Fibroblast of skin of left quadriceps (primary cell): ENCODE data around the gene ID2.

ENCODE experiments used
- DNase-seq, 2 experiments: peaks; one replicate each; pipeline ENCODE4 v3.0.0-alpha.2; 2013; ENCODE audit warnings: low read depth in 2 of 2

Gene ID2

DNA sequence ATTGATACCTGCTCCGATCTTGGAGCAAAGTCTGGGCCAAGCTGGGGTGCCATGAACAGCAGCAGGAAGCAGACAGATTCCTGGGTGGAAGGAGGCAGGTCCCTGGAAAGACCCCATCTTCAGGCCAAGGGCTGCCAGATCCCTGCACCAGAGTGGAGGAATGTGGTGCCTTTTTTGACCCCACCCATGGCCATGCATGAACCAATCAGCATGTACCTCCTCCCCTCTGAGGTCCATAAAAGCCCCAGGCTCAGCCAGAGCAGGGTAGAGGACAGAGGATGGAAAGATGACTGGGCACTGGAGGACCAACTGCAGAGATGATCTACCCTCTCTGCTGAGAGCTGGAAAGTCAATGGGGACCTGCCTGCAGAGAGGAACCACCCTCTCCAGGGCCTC is 34.4 kb upstream of the ID2 start:
- DNase-seq: no peak

DNA sequence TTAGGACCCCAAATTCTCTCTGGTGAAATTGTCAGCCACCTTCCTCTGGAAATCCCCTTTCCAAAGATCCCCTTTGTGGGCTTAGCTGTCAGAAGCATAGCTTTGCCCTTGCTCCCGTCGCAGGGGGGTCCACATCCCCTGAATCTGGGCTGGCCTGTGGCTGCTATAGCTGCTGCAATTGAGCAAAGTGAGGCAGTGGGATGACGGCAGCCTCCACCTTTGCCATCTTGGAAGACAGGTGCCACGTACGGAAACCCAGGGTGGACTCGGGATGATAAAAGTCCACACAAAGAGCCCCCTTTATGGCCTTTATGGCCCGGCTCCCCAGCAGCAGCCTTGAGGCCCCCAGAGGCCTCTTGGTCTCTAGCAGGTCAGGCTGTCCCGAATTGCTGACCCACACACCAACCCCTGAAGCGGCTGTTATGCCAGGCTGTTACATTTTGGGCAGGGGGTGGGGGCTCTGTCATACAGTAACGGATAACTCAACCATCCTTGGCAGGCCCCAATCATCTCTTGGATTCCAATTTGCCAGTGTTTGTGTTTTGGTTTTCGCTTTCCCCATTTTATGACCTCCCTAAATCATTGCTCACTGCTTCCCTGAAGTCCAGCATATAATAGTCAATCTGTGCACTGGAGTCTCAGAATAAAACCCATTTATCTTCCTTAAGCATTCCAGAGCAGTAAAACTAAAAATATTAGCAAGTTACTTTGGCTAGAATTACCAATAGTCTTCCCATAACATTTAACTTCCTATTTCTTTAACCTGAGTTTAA is 33.2 kb upstream of the ID2 start:
- no peak for DNase-seq

DNA sequence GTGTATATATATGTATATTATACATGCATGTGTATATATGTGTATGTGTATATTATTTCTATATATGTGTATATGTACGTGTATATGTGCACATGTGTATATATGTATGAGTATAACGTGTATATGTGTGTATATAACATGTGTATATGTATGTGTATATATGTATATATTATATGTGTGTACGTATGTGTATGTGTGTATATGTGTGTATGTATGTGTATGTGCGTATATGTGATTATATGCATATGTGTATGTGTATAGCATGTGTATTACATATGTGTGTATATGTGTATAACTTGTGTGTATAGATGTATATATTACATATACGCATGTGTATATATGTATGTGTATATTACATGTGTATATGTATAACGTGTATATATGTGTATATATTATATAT is 32.1 kb upstream of the ID2 start:
- no peak for DNase-seq

DNA sequence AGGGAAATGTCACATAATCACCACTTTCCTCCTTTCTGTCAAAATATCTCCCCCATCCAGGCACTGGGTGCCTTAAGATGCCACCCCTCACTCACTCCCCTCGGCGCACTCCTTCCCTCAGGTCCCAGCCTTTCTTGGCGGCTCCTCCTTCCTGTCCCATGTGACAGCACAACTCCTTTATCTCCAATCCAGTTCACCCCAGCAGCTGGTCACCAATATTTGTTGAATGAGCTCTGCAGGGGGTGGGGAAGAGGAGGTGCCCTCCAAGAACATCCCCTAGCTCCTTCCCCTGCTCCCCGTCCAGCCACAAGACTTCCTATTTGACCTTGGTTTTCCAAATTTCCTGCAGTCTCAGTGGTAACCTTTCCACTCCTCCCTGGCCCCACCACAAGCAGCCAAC is 31.6 kb upstream of the ID2 start:
- no peak for DNase-seq

DNA sequence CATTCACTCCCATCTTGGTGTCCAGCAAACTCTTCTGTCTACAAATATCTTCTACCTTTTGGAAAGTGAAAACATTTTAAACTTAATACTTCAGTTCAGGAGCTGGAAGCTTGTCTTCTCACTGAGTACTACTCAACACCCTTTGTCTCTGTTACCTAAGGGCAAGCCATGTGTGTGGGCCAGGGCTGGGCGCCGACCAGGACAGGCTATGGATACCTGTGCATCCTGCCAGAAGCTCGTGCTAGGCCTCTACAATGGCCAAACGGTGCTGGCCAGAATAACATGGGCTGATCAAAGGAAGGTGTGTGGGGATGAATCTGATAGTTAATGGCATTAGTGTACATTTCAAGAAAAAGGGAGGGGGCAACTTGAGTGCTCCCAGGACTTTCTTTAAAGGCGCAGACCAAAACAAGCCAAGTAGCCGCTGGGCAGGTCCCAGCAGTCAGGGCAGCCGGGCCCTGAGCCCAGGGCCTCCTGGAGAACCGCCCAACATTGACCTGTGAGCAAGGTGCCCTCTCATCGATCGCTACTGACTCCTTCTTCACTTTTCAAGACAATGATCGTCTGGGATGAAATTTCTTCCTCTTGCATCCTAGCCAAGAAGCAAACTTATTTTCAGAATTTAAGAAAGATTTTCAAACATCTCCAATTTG is 29.0 kb upstream of the ID2 start:
- no peak for DNase-seq

DNA sequence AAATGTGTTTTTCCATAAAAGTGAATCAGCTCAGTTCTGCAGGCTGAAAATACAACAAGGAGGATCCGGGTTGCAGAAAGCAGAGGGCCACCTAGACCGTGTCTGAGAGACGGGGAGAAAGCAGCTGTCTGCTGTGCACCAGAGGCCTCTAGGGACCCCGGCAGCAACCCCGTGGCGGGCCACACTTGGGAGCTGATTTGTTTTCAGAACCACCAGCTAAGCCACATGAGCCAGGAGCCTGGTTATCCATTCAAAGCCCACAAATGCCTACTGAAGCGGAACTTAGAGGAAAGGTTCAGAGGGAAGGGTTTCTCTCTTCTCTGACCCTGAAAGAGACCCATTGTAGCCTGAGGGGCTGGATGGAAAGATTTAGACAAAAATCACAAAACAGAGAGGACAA is 28.4 kb upstream of the ID2 start:
- DNase-seq: no peak

DNA sequence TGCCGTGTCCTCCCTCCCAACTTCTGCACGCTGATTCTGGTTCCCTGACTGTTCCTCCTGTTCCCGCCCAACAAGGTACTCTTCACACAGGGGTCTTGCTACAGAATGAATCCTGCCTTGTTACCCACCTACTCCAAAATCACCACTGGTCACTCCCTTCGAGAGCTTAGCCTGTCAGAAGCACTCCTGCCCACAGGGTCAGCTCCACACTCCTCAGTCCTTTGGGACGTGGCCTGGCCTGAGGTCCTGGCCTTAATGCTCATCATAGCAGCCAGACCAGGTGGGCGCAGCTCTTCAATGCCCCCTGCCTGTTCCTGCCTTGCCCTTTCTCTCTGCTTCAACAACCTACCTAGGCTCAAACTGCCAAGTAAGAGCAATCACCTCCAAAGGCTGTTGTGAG is 27.8 kb upstream of the ID2 start:
- DNase-seq: no peak

DNA sequence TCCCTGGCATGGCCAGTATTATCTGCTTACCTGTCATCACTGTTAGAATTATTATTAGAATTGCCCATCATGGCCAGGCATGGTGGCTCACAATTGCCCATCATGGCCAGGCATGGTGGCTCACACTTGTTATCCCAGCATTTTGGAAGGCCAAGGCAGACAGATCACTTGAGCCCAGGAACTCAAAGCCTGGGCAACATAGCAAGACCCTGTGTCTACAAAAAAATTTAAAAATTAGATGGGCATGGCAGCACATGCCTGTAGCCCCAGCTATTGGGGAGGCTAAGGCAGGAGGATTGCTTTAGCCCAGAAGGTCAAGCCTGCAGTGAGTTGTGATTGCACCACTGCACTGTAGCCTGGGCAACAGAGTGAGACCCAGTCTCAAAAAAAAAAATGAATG is 27.4 kb upstream of the ID2 start:
- DNase-seq: no peak

DNA sequence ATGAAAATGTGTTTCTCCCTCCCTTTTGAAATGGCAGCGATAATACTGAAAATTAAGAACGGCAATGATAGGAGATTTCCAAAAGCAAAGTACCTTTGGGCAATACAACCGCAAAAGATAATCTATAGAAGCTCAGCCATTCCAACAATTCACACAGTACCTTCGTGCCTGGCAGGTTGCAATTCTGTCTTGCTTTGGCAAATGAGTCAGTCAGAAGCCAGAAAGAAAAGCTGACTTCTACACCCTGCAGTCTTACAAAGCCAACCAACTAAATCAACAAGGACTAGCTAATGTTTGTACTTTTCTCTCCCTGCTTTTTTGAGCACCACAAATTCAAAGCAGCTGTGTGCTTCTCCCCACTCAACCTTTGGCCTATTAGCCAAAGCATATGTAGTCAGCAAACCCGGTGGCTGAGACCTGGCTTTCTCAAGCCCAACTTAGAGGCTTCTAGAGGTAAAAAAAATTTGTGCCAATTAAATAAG is 25.7 kb upstream of the ID2 start:
- DNase-seq: peak in 1 of 2 experiments; percentile 61

DNA sequence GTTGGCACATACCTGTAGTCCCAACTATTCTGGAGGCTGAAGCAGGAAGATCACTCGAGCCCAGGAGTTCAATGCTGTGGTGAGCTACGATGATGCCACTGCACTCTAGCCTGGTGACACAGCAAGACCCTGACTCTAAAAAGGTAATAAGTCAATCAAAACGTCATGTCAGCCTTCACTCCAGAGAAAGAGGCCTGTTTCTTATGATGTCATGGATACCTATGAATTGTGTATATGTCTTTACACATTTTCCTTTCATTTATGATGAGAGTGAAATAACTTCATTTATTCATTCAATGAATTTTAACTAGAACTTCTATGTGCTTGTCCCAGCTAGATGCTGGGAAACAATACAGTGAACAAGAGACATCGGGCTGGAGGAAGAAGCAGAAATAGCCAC is 25.0 kb upstream of the ID2 start:
- no peak for DNase-seq

DNA sequence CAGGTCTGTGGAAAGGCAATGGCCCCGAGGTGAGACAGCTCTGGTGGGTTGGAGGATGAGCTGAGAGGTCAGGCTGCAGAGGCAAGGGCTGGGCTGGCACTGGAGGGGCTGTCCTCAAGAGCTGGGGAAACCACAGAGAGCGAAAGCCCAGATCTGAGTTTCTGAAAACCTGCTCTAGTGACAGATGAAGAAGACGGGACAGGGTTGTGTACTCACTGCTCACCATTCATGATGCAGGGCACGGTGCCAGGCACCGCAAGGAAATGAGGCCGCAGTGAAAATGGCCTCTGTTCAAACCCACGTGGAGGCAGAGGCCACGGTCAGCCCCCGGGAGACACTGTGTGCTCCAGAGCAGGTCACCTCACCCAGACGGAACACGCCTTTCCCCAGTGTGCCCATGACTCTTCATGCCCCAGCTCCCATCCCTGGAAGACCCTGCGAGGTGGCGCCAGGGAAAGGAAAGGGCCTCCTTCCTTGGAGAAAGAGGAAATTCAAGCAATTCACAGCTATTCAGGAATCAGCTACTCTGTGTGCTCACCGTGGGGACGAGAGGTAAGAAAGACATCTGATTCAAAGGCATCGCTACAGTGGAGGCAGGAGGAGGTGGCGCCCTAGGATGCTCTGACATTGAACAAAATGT is 24.3 kb upstream of the ID2 start:
- DNase-seq: no peak

DNA sequence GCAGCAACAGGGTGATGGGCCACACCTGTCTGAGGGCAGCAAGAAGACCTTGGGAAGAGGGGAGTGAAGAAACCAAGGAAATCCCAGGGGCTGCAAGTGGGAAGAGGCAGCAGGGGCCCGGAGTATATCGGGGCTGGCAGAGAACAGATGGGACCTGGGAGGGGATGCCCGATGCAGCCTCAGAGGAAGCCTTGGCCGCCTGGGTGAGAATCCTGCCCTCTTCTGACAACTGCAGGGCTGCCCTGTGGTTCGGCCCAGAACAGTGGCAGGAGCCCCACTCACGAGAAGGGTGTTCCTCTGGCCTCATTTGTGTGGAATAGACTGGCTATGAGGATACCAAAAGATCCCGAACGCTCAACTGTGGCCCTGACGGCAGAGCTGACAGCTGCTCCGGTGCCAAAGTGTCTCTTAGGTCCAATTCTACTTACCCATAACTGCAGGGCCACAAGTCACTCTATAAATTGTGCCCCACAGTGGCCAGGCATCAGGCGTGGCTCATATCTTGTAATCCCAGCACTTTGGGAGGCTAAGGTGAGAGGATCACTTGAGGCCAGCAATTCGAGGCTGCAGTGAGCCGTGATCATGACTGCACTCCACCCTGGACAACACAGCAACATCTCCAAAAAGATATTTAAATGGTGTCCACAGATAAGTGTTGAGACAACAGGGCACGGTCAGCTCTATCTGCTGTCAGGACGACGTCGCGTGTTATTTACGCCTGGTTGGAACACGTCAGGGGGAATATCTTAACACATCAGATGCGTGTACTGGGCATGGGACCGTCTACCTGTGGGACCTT is 23.6 kb upstream of the ID2 start:
- no peak for DNase-seq

DNA sequence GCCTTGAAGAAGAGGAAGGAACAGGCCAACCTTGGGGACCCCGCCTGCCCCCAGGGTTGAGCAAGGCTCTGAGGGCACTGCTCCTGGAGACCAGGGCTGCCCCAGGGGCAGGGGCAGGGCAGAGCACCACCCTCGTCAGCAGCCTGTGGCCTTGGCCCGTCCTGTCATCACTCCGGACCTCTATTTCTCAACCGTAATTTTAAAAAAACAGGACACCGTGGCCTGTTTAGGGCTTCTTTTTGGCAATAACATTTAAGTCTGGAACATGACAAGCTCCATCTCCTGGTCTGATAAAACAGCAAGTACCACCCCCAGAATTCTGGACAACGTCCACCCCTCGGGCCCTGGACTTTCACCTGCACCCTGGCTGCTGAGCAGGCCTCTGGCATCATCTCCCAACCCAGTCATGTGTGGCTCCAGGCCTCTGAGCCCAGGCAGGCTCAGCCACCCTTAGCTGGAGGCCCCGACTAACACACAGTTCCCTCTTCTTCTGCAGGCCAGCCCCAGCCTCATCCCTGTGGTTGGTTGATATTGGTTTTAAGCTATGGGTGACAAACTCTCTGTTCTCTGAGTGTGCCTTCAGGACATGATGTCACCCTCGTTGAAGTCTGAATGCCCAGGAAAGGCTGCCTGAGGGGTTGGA is 22.6 kb upstream of the ID2 start:
- DNase-seq: no peak

DNA sequence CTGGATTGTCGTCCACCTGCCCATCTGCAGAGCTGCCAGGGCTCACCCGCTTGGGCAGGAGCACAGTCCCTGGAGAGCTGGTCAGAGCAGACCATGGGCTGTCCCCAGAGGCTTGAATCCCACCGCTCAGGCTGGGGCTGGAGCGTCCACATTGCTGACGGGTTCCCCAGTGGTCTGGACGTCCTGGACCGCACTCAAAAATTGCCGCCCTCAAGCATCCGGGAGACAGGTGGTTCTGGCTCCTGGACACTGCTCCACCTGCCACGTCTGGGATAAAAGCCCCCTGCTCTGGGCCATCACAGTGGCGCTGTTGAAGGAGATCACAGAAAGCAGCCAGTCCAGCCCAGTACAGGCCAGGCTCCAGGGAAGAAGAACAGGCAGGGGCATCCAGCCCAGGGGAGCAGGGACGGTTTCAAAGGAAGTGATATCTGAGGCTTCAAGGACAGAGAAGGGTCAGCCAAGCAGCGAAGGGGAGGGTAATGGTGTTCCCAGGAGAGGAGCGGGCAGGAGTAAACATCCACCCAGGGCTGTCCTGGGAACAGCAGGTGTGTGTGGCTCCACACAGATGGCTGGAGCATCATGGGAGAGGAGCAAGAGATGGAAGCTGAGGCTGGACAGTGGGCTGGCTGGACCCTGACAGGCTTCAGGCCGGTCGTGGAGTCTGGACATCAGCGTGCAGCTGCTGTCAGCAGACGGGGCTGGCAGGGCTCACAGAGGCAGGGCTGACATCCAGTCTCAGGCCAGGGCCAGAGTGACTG is 21.9 kb upstream of the ID2 start:
- no peak for DNase-seq

DNA sequence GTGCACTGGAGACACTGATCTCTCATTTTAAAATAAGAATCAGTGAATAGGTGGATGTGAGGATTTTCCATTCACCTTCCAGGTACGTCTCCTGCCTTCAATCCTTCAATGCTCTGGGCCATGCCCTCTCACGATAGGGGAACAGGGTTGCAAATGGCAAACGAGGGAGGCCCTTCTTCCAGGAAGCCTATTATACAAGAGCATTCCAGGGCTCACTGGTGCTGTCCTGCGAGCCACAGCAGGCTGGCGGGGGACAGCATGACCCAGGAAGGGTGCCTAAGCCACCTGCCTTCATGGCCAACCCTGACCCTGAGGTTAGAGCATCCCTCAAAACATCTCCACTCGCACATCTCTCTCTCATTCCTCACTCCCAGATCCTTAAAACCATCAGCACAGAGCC is 20.6 kb upstream of the ID2 start:
- no peak for DNase-seq

DNA sequence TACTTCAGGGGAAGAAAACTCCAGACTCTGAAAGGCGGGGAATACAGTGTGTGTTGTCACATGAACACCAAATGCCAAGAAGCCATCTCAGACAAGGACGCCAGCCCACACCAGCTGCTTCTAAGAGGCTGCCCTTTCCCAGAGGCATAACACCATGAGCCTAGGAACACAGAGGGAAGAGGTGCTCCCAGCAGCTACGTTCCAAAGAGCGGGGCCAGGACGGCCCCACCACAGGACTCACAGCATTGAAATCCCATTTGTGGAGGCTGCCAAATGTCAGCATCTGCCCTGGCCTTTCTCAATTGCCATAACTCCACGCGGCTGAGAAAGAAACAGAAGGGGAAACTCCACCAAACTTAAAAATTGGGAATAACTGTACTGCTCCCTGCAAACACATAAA is 20.1 kb upstream of the ID2 start:
- DNase-seq: no peak

DNA sequence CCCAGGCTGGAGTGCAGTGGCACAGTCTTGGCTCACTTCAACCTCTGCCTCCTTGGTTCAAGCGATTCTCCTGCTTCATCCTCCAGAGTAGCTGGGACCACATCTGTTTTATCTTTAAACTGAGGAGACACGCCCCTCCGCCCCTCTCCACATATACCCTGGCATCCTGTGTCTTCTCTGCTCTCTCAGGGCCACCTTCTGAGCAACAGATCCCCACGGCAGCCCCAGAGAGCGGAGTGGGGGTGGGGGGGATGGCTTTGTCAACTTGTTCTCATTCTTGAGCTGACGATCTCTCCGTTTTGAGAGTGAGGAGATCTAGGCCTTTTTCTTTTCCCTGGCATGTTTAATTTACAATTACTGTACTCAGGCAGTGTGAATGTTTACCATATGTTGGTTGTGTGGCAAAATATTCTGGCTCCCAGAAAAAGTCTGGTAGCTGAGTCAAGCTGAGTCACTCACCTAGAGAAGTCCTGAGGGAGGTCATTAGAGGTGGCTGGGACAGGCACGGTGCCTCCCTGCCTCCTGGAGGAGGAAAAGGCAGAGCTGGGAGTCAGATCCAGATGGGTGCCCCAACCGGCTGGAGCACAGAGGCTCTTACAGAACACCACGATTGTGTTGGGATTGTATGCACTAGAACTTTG is 19.5 kb upstream of the ID2 start:
- peak; percentile 84 to 87 for DNase-seq

DNA sequence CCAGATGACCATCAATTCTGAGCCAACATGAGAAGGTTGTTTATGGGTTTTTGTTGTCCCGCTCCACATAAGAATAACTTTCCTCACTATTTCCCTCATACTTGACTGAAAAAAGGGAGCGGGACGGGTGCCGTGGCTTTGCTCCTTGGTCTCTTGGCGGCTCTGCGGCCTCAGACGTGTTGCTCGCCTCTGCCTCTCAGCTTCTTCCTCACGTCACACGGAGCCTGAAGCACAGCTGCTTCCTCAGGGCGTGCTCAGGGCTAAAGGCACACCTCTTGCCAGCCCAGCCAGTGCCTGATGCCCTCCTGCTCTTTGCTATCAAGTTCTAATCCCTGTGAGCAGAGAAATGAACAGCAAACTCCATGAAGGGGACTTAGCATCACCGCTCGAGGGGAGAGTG is 17.9 kb upstream of the ID2 start:
- DNase-seq: no peak

DNA sequence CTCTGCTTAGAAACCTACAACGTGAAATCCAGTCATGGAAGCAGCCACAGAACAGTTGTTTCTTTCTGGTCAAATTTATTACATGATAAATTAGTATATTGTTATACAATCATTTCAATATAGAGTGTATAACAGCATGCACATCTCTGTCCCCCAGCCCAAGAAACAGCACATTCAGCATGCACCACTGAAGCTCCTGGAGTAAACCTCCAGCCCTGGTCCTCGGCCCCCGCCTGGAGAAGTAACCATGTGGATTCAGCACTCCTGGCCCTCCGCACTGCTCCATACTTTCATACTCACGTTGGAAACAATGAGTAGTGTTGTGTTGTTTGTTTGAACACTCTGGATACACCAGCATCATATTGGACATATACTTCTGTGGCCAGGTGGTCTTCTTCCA is 15.3 kb upstream of the ID2 start:
- DNase-seq: no peak

DNA sequence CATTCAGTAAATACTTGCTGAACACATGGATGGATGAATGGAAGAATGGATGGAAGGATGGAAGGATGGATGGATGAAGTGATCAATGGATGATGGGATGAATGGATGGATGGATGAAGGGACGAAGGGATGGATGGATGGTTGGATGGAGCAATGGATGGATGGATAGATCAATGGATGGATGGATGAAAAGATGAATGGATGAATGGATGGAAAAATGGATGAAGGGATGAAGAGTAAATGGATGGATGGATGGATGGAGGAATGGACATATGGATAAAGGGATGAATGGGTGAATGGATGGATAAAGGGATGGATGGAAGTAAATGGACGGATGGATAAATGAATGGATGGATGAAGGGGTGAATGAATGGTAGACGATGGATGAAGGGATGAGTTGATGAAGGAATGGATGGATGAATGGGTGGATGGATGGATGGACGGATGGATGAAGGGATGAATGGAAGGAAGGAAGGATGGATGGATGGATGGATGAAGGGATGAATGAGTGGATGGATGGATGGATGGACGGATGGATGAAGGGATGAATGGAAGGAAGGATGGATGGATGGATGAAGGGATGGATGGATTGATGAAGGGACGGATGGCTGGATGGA is 13.9 kb upstream of the ID2 start:
- DNase-seq: no peak
